A673 (cell line): ENCODE data around the gene TBC1D5. TPM values are rescaled to one million over a fixed set of nuclear protein-coding genes. Genes with fewer than 3 reads are reported as not detected.
"Not testable (repeated sequence)": the region's sequence is repeated elsewhere in the genome, so short reads cannot be mapped to it uniquely, and the experiment has no call there.

Experiments
- BruUV-seq: library from RNA; stranded (reverse); fragments of 400-500 nt; replicated peaks from 2 replicates; lab custom pipeline; 2021; lab: Mats Ljungman, UMichigan
- CTCF ChIA-PET: fragments of 300-600 bp; sonication (Branson Sonifier 250); formaldehyde crosslinking; loops from one replicate; lab custom pipeline; 2022; ENCODE audit warnings: antibody characterized with exemption; lab: Charles Lee
- POLR2A ChIA-PET: fragments of 300-600 bp; sonication (Branson Sonifier 250); formaldehyde crosslinking; loops from one replicate; lab custom pipeline; 2022; ENCODE audit warnings: antibody characterized with exemption; ENCODE audit not compliant: low non-redundant PET; lab: Charles Lee
- DNase-seq: peaks from one replicate; pipeline ENCODE4 v3.0.0-alpha.2; 2015; ENCODE audit warnings: low spot score
- H3K27ac ChIP-seq: fragments of 200-600 bp; sonication (generic); 2 replicates; pipeline ENCODE4 v1.5.1; 2016; ENCODE audit warnings: mixed run types, low read depth, mild to moderate bottlenecking, mixed read lengths, antibody characterized with exemption, low read length; ENCODE audit not compliant: poor library complexity, severe bottlenecking
- H3K27me3 ChIP-seq: fragments of 200-600 bp; sonication (generic); replicated peaks from 2 replicates; pipeline ENCODE4 v1.6.1; 2017; ENCODE audit warnings: mixed run types, low read depth, mild to moderate bottlenecking, mixed read lengths, antibody characterized with exemption, low read length; ENCODE audit not compliant: insufficient read depth, poor library complexity
- H3K36me3 ChIP-seq: fragments of 200-600 bp; sonication (generic); 2 replicates; pipeline ENCODE4 v1.6.1; 2016; ENCODE audit warnings: mixed run types, mild to moderate bottlenecking, mixed read lengths, antibody characterized with exemption, low read length; ENCODE audit not compliant: insufficient read depth, poor library complexity, severe bottlenecking
- H3K4me1 ChIP-seq: fragments of 200-600 bp; sonication (generic); 2 replicates; pipeline ENCODE4 v1.6.1; 2017; ENCODE audit warnings: mixed run types, mild to moderate bottlenecking, mixed read lengths, antibody characterized with exemption, low read length; ENCODE audit not compliant: insufficient read depth, poor library complexity, severe bottlenecking
- H3K4me3 ChIP-seq: fragments of 200-600 bp; sonication (generic); 2 replicates; pipeline ENCODE4 v1.5.1; 2016; ENCODE audit warnings: low read depth, mixed run types, mild to moderate bottlenecking, mixed read lengths, low read length; ENCODE audit not compliant: poor library complexity, severe bottlenecking
- H3K9me3 ChIP-seq: fragments of 200-600 bp; sonication (generic); 2 replicates; pipeline ENCODE4 v1.6.1; 2016; ENCODE audit warnings: mixed run types, low read depth, mild to moderate bottlenecking, mixed read lengths, antibody characterized with exemption, low read length; ENCODE audit not compliant: poor library complexity, severe bottlenecking
- CTCF ChIP-seq: fragments of 300-800, 200-600 bp; sonication (generic); conservative IDR thresholded peaks from 2 replicates; pipeline ENCODE4 v1.5.1; 2017; ENCODE audit warnings: low read depth, mild to moderate bottlenecking, antibody characterized with exemption, low read length, moderate library complexity, mixed read lengths
- EZH2 ChIP-seq: fragments of 200-600 bp; sonication (generic); IDR thresholded peaks from 2 replicates; pipeline ENCODE4 v1.6.1; 2017; ENCODE audit warnings: borderline replicate concordance, low read depth, mild to moderate bottlenecking, mixed read lengths, antibody characterized with exemption, low read length; ENCODE audit not compliant: poor library complexity, severe bottlenecking
- intact Hi-C: fragments of 100-400 bp; cut with micrococcal nuclease; formaldehyde crosslinking; loops from one replicate; pipeline ENCODE4 v1.10.0; 2022; ENCODE audit not compliant: unreplicated experiment
- total RNA-seq: library from RNA; stranded (reverse); gene quantifications from 2 replicates; pipeline ENCODE4 v1.2.3, GENCODE V29; 2021

The TBC1D5 gene
- total RNA-seq, 1 experiment from 2014 or later = 40.7 TPM

GRCh38 chr3:17638356-17638755, 104.1 kb downstream of the TBC1D5 start:
- Histone ChIP-seq H3K36me3 (no peaks in the 10 kb centered on the region), H3K27ac (no peak overlapping the region), H3K27me3 (no peaks in the 10 kb centered on the region), H3K4me3 (no peak overlapping the region), H3K4me1 (peaks cover 4% of the 10 kb centered on the region), H3K9me3 (no peaks in the 10 kb centered on the region)
- TF ChIP-seq EZH2 (no peak), CTCF (no peak)
- DNase-seq = no peak
- intact Hi-C loops = no loop called here
- POLR2A ChIA-PET = no interaction called here
- CTCF ChIA-PET = no interaction called here
- BruUV-seq = no TSS peak

GRCh38 chr3:17635675-17636074, 106.8 kb downstream of the TBC1D5 start:
- H3K36me3 ChIP-seq, H3K4me3 ChIP-seq, H3K27ac ChIP-seq, POLR2A ChIA-PET, DNase-seq, CTCF ChIA-PET, intact Hi-C loops, H3K4me1 ChIP-seq, H3K27me3 ChIP-seq, H3K9me3 ChIP-seq, BruUV-seq: not testable (repeated sequence)

DNA sequence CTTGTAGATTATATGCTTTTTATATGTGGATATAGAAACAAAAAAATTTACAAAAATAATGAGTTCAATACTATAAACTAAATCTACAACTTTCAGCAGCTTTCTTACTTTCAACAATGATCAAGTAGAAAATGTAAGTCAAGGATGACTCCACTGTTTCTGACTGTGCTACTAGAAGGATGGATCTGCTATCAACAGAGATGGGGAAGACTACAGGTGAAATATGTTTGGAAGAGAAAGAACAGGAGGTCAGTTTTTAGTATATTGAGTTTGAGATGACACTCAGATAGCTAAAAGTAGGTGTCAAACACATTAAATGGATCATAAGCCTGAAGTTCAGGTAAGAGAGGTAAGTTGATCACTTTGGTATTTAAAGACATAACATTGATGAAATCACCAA, 107.5 kb downstream of the TBC1D5 start:
- ChIA-PET CTCF (no interaction called here), POLR2A (no interaction called here)
- no peaks in the 10 kb centered on the region for H3K36me3 ChIP-seq
- no peaks in the 10 kb centered on the region for H3K27me3 ChIP-seq
- no peak for DNase-seq
- H3K9me3 ChIP-seq = no peaks in the 10 kb centered on the region
- intact Hi-C loops = no loop called here
- no peak overlapping the region for H3K27ac ChIP-seq
- no TSS peak for BruUV-seq
- H3K4me1 ChIP-seq = peaks cover 4% of the 10 kb centered on the region
- no peak overlapping the region for H3K4me3 ChIP-seq
- TF ChIP-seq CTCF (no peak), EZH2 (no peak)

DNA sequence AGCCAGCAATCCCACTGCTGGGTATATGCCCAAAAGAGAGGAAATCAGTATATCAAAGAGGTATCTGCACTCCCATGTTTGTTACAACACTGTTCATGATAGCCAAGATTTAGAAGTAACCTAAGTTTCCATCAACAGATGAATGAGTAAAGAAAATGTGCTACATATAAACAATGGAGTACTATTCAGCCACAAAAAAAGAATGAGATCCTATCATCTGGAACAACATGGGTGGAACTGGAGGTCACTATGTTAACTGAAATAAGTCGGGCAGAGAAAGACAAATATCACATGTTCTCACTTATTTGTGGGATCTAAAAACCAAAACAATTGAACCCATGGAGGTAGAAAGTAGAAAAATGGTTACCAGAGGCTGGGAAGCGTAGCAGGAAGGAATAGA, 108.2 kb downstream of the TBC1D5 start:
- intact Hi-C loops = no loop called here
- ChIA-PET CTCF (interaction anchor here (1.6 kb wide), 1 partner anchor 11 kb away, joined by 4 read pairs; no protein-coding TSS in a partner anchor), POLR2A (no interaction called here)
- no peak overlapping the region for H3K4me3 ChIP-seq
- peaks cover 4% of the 10 kb centered on the region for H3K4me1 ChIP-seq
- no peak for DNase-seq
- TF ChIP-seq EZH2 (no peak), CTCF (no peak)
- no TSS peak for BruUV-seq
- H3K36me3 ChIP-seq = no peaks in the 10 kb centered on the region
- no peak overlapping the region for H3K27ac ChIP-seq
- no peaks in the 10 kb centered on the region for H3K9me3 ChIP-seq
- no peaks in the 10 kb centered on the region for H3K27me3 ChIP-seq
